BE2C (cell line): ENCODE results near the gene ERCC3.
"Not testable (repeated sequence)": the region's sequence is repeated elsewhere in the genome, so short reads cannot be mapped to it uniquely, and the experiment has no call there.

Source experiments
- DNase-seq: peaks from one replicate; pipeline ENCODE4 v3.0.0-alpha.2; 2020
- H3K27me3 ChIP-seq: fragments of 250-450 bp; sonication (Bioruptor Pico); 2 replicates; pipeline ENCODE4 v1.5.1; 2020; ENCODE audit warnings: mild to moderate bottlenecking
- H3K36me3 ChIP-seq: fragments of 250-450 bp; sonication (Bioruptor Pico); 2 replicates; pipeline ENCODE4 v1.5.1; 2020; ENCODE audit warnings: mild to moderate bottlenecking
- H3K4me1 ChIP-seq: fragments of 250-450 bp; sonication (Bioruptor Pico); 2 replicates; pipeline ENCODE4 v1.5.1; 2020
- H3K4me3 ChIP-seq: 2 replicates; pipeline ENCODE4 v1.5.1; 2011; ENCODE audit warnings: low read depth, low read length
- H3K9me3 ChIP-seq: fragments of 250-450 bp; sonication (Bioruptor Pico); 2 replicates; pipeline ENCODE4 v1.5.1; 2020
- CTCF ChIP-seq: IDR thresholded peaks from 2 replicates; pipeline ENCODE4 v1.5.1; 2012; ENCODE audit warnings: mild to moderate bottlenecking, low read depth, low read length

Gene ERCC3

GRCh38 chr2:127256381-127256780 lies 37.6 kb downstream of the ERCC3 start:
- no peak overlapping the region for H3K4me3 ChIP-seq
- DNase-seq: no peak
- H3K27me3 ChIP-seq: no peaks in the 10 kb centered on the region
- no peaks in the 10 kb centered on the region for H3K4me1 ChIP-seq
- H3K9me3 ChIP-seq: no peaks in the 10 kb centered on the region
- no peaks in the 10 kb centered on the region for H3K36me3 ChIP-seq
- TF ChIP-seq CTCF: no peak

DNA sequence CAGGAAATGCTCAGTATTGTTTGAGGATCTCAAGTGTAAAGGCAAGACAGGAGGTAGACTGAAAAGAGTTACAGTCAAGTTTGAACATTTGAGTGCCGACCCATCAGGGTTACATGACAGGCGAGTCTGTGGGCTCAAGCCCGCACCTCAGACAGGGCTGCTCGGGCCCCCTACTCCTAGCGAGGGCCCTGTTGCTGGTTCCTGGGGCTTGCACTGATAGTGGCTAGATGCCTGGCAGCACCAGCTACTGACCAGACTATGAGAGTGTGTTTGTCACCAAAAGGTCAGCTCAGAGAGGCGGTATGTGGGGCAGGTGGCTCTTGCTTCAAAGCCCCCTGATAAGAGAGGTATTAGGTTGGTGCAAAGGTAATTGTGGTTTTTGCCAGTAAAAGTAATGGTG lies 38.2 kb downstream of the ERCC3 start:
- H3K27me3 ChIP-seq: no peaks in the 10 kb centered on the region
- H3K36me3 ChIP-seq: no peaks in the 10 kb centered on the region
- H3K4me1 ChIP-seq: no peaks in the 10 kb centered on the region
- no peak for DNase-seq
- no peak overlapping the region for H3K4me3 ChIP-seq
- H3K9me3 ChIP-seq: no peaks in the 10 kb centered on the region
- TF ChIP-seq CTCF: no peak

DNA sequence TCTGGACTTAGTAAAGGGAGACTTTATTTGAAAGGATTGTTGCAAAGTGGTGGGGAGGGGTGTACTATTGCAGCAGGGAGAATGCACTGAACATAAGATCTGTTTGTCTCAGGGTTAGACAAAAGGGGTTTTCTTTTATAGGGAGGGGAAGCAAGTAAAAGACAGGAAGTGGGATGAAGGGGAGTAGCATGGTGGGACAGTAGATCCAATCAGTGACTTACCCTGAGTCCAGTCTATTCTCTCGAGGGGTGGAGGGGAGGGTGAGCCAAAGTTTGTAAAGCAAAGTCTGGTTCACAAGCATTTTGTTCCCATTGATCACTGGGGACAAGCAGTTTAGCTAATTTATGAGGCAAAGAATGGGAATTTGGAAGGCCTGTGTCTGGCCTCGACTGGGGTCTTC lies 38.8 kb downstream of the ERCC3 start:
- Histone ChIP-seq H3K4me3 (no peak overlapping the region), H3K27me3 (no peaks in the 10 kb centered on the region), H3K9me3 (no peaks in the 10 kb centered on the region), H3K36me3 (no peaks in the 10 kb centered on the region), H3K4me1 (no peaks in the 10 kb centered on the region)
- TF ChIP-seq CTCF: no peak
- no peak for DNase-seq

DNA sequence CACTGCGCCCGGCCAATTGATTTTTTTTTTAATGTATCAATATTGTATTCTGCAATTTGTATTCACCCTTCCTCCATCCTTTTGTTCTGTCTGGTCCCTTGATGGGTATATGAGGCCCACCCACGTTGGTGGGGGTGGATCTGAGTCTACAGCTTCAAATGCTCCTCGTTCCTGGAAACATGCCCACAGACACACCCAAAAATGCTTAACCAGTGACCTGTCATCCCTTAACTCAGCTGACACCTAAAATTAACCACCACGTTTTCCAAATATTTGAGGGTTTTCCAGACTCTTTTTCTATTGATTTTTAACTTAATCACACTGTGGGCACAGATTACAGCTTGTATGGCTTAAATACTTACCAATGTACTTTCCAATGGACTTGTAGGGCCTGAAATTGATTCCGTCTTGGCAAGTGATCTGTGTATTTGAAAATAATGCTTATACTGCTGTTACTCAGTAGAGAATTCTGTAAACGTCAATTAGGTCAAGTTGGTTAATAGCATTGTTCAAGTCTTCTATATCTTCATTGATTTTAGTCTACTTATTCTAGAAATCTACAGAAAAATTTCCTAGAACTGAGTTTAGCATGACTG lies 39.5 kb downstream of the ERCC3 start:
- Histone ChIP-seq H3K27me3 (no peaks in the 10 kb centered on the region), H3K4me3 (no peak overlapping the region), H3K9me3 (no peaks in the 10 kb centered on the region), H3K4me1 (no peaks in the 10 kb centered on the region), H3K36me3 (no peaks in the 10 kb centered on the region)
- no peak for TF ChIP-seq CTCF
- no peak for DNase-seq

- not testable (repeated sequence) for H3K4me1 ChIP-seq, DNase-seq, H3K4me3 ChIP-seq, H3K36me3 ChIP-seq, H3K27me3 ChIP-seq, H3K9me3 ChIP-seq
Observed at GRCh38 chr2:127241184-127241583, 52.8 kb downstream of the ERCC3 start.

DNA sequence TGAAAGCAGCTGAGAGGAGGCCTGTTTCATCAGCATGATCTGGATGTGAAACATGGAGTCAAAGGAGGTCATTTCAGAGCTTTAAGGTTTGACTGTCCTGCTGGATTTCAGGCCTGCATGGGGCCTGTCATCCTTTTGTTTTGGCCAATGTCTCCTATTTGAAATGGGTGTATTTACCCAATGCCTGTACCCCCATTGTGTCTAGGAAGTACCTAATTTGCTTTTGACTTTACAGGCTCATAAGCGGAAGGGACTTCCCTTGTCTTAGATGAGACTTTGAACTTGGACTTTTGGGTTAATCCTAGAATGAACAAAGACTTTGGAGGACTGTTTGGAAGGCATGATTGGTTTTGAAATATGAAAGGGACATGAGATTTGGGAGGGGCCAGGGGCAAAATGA lies 54.5 kb downstream of the ERCC3 start:
- H3K36me3 ChIP-seq: no peaks in the 10 kb centered on the region

DNA sequence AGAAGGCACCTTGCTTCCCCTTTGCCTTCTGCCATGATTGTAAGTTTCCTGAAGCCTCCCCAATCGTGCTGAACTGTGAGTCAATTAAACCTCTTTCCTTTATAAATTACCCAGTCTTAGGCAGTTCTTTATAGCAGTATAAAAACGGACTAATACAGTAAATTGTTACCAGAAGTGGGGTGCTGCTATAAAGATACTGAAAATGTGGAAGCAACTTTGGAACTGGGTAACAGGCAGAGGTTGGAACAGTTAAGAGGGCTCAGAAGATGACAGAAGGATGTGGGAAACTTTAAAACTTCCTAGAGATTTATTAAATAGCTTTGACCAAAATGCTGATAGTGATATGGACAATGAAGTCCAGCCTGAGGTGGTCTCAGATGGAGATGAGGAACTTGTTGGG lies 56.2 kb downstream of the ERCC3 start:
- not testable (repeated sequence) for DNase-seq, H3K36me3 ChIP-seq, H3K9me3 ChIP-seq, H3K4me1 ChIP-seq, H3K27me3 ChIP-seq, H3K4me3 ChIP-seq

More for the DNA sequence above, 54.5 kb downstream of the ERCC3 start:
- no peaks in the 10 kb centered on the region for H3K4me1 ChIP-seq
- H3K4me3 ChIP-seq: no peak overlapping the region
- no peak for TF ChIP-seq CTCF
- H3K27me3 ChIP-seq: no peaks in the 10 kb centered on the region
- H3K9me3 ChIP-seq: no peaks in the 10 kb centered on the region
- no peak for DNase-seq
